DOHH2 (cell line): ENCODE data around the gene PCYOX1L.

Experiments used
- H3F3A ChIP-seq: fragments of 200-600 bp; sonication (generic), shearing (Covaris generic); 2 replicates; pipeline ENCODE4 v1.6.0; 2016; ENCODE audit warnings: antibody characterized with exemption, mild to moderate bottlenecking; ENCODE audit not compliant: control insufficient read depth, insufficient read depth
- H3K27ac ChIP-seq: fragments of 200-600 bp; sonication (generic); 2 replicates; pipeline ENCODE4 v1.5.1; 2014; ENCODE audit warnings: low read depth, mild to moderate bottlenecking, low read length, moderate library complexity
- H3K27me3 ChIP-seq: fragments of 200-600 bp; sonication (generic); 2 replicates; pipeline ENCODE4 v1.6.1; 2014; ENCODE audit warnings: mild to moderate bottlenecking, low read length, mixed read lengths; ENCODE audit not compliant: control insufficient read depth
- H3K36me3 ChIP-seq: fragments of 200-600 bp; sonication (generic); 2 replicates; pipeline ENCODE4 v1.6.1; 2014; ENCODE audit warnings: mild to moderate bottlenecking, low read length, moderate library complexity, mixed read lengths; ENCODE audit not compliant: control insufficient read depth
- H3K4me1 ChIP-seq: fragments of 200-600 bp; sonication (generic); 2 replicates; pipeline ENCODE4 v1.6.1; 2014; ENCODE audit warnings: mild to moderate bottlenecking, low read length, mixed read lengths; ENCODE audit not compliant: control insufficient read depth
- H3K4me2 ChIP-seq: fragments of 200-600 bp; sonication (generic); 2 replicates; pipeline ENCODE4 v1.6.0; 2014; ENCODE audit warnings: mild to moderate bottlenecking, low read length, moderate library complexity
- H3K4me3 ChIP-seq: fragments of 200-600 bp; sonication (generic); 2 replicates; pipeline ENCODE4 v1.5.1; 2014; ENCODE audit warnings: mild to moderate bottlenecking, low read length, mixed read lengths
- H3K79me2 ChIP-seq: fragments of 200-600 bp; sonication (generic); 2 replicates; pipeline ENCODE4 v1.6.1; 2014; ENCODE audit warnings: mild to moderate bottlenecking, low read length, mixed read lengths; ENCODE audit not compliant: control insufficient read depth
- H3K9me2 ChIP-seq: fragments of 200-600 bp; sonication (generic); replicated peaks from 2 replicates; pipeline ENCODE4 v1.6.1; 2014; ENCODE audit warnings: mild to moderate bottlenecking, low read length, mixed read lengths; ENCODE audit not compliant: control insufficient read depth
- H3K9me3 ChIP-seq: fragments of 200-600 bp; sonication (generic); 2 replicates; pipeline ENCODE4 v1.6.1; 2014; ENCODE audit warnings: antibody characterized with exemption, low read length, mixed read lengths; ENCODE audit not compliant: control insufficient read depth, insufficient read depth
- H4K20me1 ChIP-seq: fragments of 200-600 bp; sonication (generic); 2 replicates; pipeline ENCODE4 v1.6.0; 2014; ENCODE audit warnings: low read depth, mild to moderate bottlenecking, antibody characterized with exemption, low read length, moderate library complexity; ENCODE audit not compliant: control insufficient read depth, insufficient read depth
- EZH2phosphoT487 ChIP-seq: fragments of 200-600 bp; sonication (generic); IDR thresholded peaks from 2 replicates; pipeline ENCODE4 v1.6.1; 2017; ENCODE audit warnings: borderline replicate concordance, mild to moderate bottlenecking, antibody characterized with exemption, low read length, moderate library complexity, mixed read lengths
- TF ChIP-seq, protein P1 (sequence below): fragments of 200-600 bp; sonication (generic); IDR thresholded peaks from one replicate; pipeline ENCODE4 v1.5.1; 2014; ENCODE audit warnings: antibody characterized with exemption, mild to moderate bottlenecking, low read depth, low read length; ENCODE audit not compliant: poor library complexity, severe bottlenecking

PCYOX1L gene

DNA sequence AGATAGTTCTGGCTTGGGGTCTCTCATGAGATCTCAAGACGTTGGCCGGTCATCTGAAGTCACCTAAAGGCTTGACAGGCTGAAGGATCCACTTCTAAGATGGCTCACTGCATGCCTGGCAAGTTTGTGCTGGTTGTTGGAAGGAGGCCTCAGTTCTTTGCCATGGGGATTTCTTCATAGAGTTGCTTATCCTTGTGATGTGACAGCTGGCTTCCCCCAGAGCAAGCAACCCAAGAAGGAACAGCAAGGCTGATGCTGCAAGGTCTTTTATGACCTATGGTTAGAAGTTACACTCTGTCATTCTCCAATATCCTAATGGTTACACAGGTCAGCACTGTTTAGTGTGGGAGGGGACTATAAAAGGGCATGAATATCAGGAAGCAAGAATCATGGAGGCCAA lies 33.2 kb upstream of the PCYOX1L start:
- H3K4me1 ChIP-seq = no peaks in the 10 kb centered on the region
- no peak overlapping the region for H3K27ac ChIP-seq
- no peaks in the 10 kb centered on the region for H3K9me3 ChIP-seq
- H3K36me3 ChIP-seq = no peaks in the 10 kb centered on the region
- H3F3A ChIP-seq = no peaks in the 10 kb centered on the region
- H3K4me3 ChIP-seq = no peak overlapping the region
- no peaks in the 10 kb centered on the region for H4K20me1 ChIP-seq
- H3K4me2 ChIP-seq = no peak overlapping the region
- no peaks in the 10 kb centered on the region; the same call in 1 of the 2 replicates for H3K9me2 ChIP-seq
- no peaks in the 10 kb centered on the region for H3K79me2 ChIP-seq
- no peak for TF ChIP-seq EZH2phosphoT487
- TF ChIP-seq, protein P1, sequence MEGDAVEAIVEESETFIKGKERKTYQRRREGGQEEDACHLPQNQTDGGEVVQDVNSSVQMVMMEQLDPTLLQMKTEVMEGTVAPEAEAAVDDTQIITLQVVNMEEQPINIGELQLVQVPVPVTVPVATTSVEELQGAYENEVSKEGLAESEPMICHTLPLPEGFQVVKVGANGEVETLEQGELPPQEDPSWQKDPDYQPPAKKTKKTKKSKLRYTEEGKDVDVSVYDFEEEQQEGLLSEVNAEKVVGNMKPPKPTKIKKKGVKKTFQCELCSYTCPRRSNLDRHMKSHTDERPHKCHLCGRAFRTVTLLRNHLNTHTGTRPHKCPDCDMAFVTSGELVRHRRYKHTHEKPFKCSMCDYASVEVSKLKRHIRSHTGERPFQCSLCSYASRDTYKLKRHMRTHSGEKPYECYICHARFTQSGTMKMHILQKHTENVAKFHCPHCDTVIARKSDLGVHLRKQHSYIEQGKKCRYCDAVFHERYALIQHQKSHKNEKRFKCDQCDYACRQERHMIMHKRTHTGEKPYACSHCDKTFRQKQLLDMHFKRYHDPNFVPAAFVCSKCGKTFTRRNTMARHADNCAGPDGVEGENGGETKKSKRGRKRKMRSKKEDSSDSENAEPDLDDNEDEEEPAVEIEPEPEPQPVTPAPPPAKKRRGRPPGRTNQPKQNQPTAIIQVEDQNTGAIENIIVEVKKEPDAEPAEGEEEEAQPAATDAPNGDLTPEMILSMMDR = no peak
- H3K27me3 ChIP-seq = no peaks in the 10 kb centered on the region

DNA sequence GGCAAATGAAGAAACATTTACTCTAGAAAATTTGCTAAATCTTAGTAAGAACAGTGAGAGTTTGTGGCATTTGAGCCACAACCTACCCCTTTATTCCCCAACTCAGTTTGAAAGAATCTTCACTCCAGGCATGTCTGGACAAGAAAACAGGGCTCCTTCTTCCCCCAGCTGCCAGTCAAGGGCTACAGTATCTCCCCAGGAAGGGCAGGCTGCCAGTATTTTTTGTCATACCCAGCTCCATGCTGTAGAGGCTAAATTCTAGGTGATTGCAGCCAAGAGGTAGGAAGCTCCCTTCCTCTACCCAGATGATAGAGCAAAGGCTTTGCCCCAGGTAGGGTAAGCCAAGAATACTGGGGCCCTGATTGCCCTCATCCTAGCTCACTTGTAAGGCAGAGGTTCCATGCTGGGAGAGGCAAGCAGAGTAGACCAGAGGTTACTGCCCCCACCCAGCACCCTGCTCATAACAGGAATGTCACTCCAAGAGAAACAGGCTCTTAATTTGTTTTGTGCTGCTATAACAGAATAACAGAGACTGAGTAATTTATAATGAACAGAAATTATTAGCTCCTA lies 32.6 kb upstream of the PCYOX1L start:
- Histone ChIP-seq H3K27me3 (no peaks in the 10 kb centered on the region), H3K4me2 (no peak overlapping the region), H3K27ac (no peak overlapping the region), H3K4me3 (no peak overlapping the region), H3K4me1 (no peaks in the 10 kb centered on the region), H3K9me2 (no peaks in the 10 kb centered on the region; the same call in 1 of the 2 replicates), H3K36me3 (no peaks in the 10 kb centered on the region), H3K79me2 (no peaks in the 10 kb centered on the region), H3K9me3 (no peaks in the 10 kb centered on the region), H4K20me1 (no peaks in the 10 kb centered on the region), H3F3A (no peaks in the 10 kb centered on the region)
- TF ChIP-seq EZH2phosphoT487 = no peak
- TF ChIP-seq, protein P1 = no peak

DNA sequence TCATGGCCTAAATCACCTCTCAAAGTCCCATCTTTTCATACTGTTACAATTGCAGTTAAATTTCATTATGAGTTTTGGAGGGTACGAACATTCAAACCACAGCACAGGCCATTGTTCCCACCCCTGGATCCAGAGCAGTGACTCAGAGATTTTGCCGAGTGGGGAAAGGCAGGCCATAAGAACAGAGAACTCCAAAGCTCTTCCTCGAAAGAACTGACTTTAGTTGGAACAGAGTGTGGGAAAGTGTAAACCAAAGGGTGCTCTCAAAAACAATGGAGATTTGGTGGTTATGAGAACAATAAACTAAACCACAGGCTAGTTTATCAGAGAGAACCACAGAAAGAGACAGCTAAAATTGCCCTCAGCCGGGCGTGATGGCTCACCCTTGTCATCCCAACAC lies 32.0 kb upstream of the PCYOX1L start:
- H3K4me3 ChIP-seq = no peak overlapping the region
- H3K9me3 ChIP-seq = no peaks in the 10 kb centered on the region
- H3K4me1 ChIP-seq = no peaks in the 10 kb centered on the region
- H3K36me3 ChIP-seq = no peaks in the 10 kb centered on the region
- H3K27ac ChIP-seq = no peak overlapping the region
- H3K27me3 ChIP-seq = no peaks in the 10 kb centered on the region
- TF ChIP-seq, protein P1 = no peak
- no peak for TF ChIP-seq EZH2phosphoT487
- H3K79me2 ChIP-seq = no peaks in the 10 kb centered on the region
- H4K20me1 ChIP-seq = no peaks in the 10 kb centered on the region
- H3K9me2 ChIP-seq = no peaks in the 10 kb centered on the region; the same call in 1 of the 2 replicates
- no peaks in the 10 kb centered on the region for H3F3A ChIP-seq
- no peak overlapping the region for H3K4me2 ChIP-seq
